Stimulated activated CD8-positive, alpha-beta memory T cell treated with anti-CD3 and anti-CD28 coated beads, Interleukin-15, amount 100 ng/mL, for 48 hours (primary cell): ENCODE data around the gene NSMCE1.
A peak's percentile ranks its signal among the peaks of the same experiment; 100 is the strongest.

ENCODE experiments used
- DNase-seq, 2 donors: peaks; one replicate each; pipeline ENCODE4 v3.0.0-alpha.2; 2020; ENCODE audit warnings: low read depth in 2 of 2

NSMCE1 gene

GRCh38 chr16:27268376-27269299 lies at the start of gene NSMCE1:
Gene NSMCE1, minus strand, starts transcription at chr16:27268772. Its CDS starts 11,202 bp downstream, at chr16:27257570.
- DNase-seq: peak; percentile 95 to 96

GRCh38 chr16:27317738-27318391 lies 49.3 kb upstream of the NSMCE1 start:
- peak; percentile 45 to 51 for DNase-seq

GRCh38 chr16:27317320-27317719 lies 48.7 kb upstream of the NSMCE1 start:
- DNase-seq: no peak

- no peak for DNase-seq
Observed at GRCh38 chr16:27316038-27316680, 47.6 kb upstream of the NSMCE1 start.

GRCh38 chr16:27315333-27316037 lies 46.9 kb upstream of the NSMCE1 start:
- peak; percentile 36 to 62 for DNase-seq

GRCh38 chr16:27314986-27315332 lies 46.4 kb upstream of the NSMCE1 start:
- no peak for DNase-seq

GRCh38 chr16:27314161-27314723 lies 45.7 kb upstream of the NSMCE1 start:
- peak; percentile 74 to 79 for DNase-seq

GRCh38 chr16:27313422-27314160 lies 45.0 kb upstream of the NSMCE1 start, which contains the start of gene IL4R:
Gene IL4R, plus strand, starts transcription at chr16:27313974. Its CDS starts 26,230 bp downstream, at chr16:27340204.
- peak; percentile 76 to 80 for DNase-seq

GRCh38 chr16:27312580-27313421 lies 44.2 kb upstream of the NSMCE1 start:
- DNase-seq: no peak

GRCh38 chr16:27311897-27312303 lies 43.3 kb upstream of the NSMCE1 start:
- DNase-seq: no peak

- no peak for DNase-seq
Observed at GRCh38 chr16:27311448-27311830, 42.9 kb upstream of the NSMCE1 start.

- DNase-seq: no peak
Observed at GRCh38 chr16:27310576-27311447, 42.2 kb upstream of the NSMCE1 start.

GRCh38 chr16:27308792-27309191 lies 40.2 kb upstream of the NSMCE1 start:
- DNase-seq: no peak

- no peak for DNase-seq
Observed at GRCh38 chr16:27305839-27306442, 37.4 kb upstream of the NSMCE1 start.

GRCh38 chr16:27304881-27305745 lies 36.5 kb upstream of the NSMCE1 start:
- no peak for DNase-seq

GRCh38 chr16:27304102-27304501 lies 35.5 kb upstream of the NSMCE1 start:
- no peak for DNase-seq
